GM06990 (cell line): ENCODE data around the gene RABL2B.

Source experiments
- DNase-seq: peaks from one replicate; pipeline ENCODE4 v3.0.0-alpha.2; 2011; ENCODE audit not compliant: insufficient read length; ENCODE audit errors: extremely low read depth
- H3K27me3 ChIP-seq: replicated peaks from 2 replicates; pipeline ENCODE4 v1.6.0; 2011; ENCODE audit warnings: low read length; ENCODE audit not compliant: control insufficient read depth, insufficient read depth
- H3K36me3 ChIP-seq: 2 replicates; pipeline ENCODE4 v1.5.1; 2011; ENCODE audit warnings: low read length; ENCODE audit not compliant: control insufficient read depth, insufficient read depth
- H3K4me3 ChIP-seq: replicated peaks from 2 replicates; pipeline ENCODE4 v1.5.1; 2011; ENCODE audit warnings: low read depth, mild to moderate bottlenecking, control low read depth, low read length
- TF ChIP-seq, protein P1 (sequence below): IDR thresholded peaks from 2 replicates; pipeline ENCODE4 v1.5.1; 2011; ENCODE audit warnings: low read length, control low read depth, mild to moderate bottlenecking, inconsistent platforms; ENCODE audit not compliant: insufficient read depth, poor library complexity, severe bottlenecking

Gene RABL2B

GRCh38 chr22:50721257-50721844 is 62.1 kb downstream of the RABL2B start:
- DNase-seq: no peak
- TF ChIP-seq, protein P1, sequence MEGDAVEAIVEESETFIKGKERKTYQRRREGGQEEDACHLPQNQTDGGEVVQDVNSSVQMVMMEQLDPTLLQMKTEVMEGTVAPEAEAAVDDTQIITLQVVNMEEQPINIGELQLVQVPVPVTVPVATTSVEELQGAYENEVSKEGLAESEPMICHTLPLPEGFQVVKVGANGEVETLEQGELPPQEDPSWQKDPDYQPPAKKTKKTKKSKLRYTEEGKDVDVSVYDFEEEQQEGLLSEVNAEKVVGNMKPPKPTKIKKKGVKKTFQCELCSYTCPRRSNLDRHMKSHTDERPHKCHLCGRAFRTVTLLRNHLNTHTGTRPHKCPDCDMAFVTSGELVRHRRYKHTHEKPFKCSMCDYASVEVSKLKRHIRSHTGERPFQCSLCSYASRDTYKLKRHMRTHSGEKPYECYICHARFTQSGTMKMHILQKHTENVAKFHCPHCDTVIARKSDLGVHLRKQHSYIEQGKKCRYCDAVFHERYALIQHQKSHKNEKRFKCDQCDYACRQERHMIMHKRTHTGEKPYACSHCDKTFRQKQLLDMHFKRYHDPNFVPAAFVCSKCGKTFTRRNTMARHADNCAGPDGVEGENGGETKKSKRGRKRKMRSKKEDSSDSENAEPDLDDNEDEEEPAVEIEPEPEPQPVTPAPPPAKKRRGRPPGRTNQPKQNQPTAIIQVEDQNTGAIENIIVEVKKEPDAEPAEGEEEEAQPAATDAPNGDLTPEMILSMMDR: no peak
- no peaks in the 10 kb centered on the region; the same call in 1 of the 2 replicates for H3K27me3 ChIP-seq
- no peaks in the 10 kb centered on the region for H3K36me3 ChIP-seq
- H3K4me3 ChIP-seq: no peak overlapping the region

DNA sequence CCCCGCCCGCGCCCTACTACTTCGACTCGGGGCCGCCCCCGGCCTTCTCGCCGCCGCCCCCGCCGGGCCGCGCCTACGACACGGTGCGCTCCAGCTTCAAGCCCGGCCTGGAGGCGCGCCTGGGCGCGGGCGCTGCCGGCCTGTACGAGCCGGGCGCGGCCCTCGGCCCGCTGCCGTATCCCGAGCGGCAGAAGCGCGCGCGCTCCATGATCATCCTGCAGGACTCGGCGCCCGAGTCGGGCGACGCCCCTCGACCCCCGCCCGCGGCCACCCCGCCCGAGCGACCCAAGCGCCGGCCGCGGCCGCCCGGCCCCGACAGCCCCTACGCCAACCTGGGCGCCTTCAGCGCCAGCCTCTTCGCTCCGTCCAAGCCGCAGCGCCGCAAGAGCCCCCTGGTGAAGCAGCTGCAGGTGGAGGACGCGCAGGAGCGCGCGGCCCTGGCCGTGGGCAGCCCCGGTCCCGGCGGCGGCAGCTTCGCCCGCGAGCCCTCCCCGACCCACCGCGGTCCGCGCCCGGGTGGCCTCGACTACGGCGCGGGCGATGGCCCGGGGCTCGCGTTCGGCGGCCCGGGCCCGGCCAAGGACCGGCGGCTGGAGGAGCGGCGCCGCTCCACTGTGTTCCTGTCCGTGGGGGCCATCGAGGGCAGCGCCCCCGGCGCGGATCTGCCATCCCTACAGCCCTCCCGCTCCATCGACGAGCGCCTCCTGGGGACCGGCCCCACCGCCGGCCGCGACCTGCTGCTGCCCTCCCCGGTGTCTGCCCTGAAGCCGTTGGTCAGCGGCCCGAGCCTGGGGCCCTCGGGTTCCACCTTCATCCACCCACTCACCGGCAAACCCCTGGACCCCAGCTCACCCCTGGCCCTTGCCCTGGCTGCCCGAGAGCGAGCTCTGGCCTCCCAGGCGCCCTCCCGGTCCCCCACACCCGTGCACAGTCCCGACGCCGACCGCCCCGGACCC is 62.9 kb downstream of the RABL2B start:
- DNase-seq: no peak
- Histone ChIP-seq H3K36me3 (no peaks in the 10 kb centered on the region), H3K27me3 (no peaks in the 10 kb centered on the region; the same call in 1 of the 2 replicates), H3K4me3 (no peak overlapping the region)
- TF ChIP-seq, protein P1: no peak

GRCh38 chr22:50719814-50720300 is 63.6 kb downstream of the RABL2B start:
- Histone ChIP-seq H3K36me3 (no peaks in the 10 kb centered on the region), H3K27me3 (no peaks in the 10 kb centered on the region; the same call in 1 of the 2 replicates), H3K4me3 (no peak overlapping the region)
- no peak for DNase-seq
- TF ChIP-seq, protein P1: no peak

GRCh38 chr22:50718352-50718709 is 65.1 kb downstream of the RABL2B start:
- no peaks in the 10 kb centered on the region for H3K36me3 ChIP-seq
- no peaks in the 10 kb centered on the region; the same call in 1 of the 2 replicates for H3K27me3 ChIP-seq
- DNase-seq: no peak
- TF ChIP-seq, protein P1: no peak
- no peak overlapping the region for H3K4me3 ChIP-seq

DNA sequence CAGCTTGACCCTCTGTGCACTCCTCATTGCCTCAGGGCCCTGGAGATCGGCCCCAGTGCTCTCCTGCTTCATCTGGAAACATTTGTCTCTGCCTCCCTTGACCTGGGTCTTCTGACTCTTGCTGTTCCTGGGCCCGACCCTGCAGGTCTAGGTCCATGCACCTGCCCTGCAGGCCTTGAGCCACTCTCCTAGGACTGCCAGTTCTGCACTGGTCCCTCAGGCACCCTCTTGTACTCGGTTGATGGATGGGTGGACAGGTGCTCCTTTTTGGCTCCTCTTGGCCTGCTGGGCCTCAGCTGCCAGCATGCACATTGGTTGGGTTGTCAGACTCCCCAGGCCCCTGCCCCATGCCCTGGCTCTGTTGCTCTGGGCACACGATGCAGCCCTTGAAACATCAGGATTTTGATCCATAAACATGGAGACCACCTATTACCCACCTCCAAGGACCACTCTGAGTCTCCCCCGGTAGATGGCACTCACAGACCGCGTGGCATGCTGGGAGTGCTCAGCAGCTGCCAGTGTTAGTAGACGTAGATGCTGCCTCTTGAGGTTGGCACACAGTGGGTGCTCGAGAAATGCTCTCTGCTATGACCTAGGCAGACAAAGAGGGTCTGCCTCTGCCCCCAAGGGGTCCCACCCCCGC is 65.6 kb downstream of the RABL2B start:
- DNase-seq: no peak
- Histone ChIP-seq H3K36me3 (no peaks in the 10 kb centered on the region), H3K4me3 (no peak overlapping the region), H3K27me3 (no peaks in the 10 kb centered on the region; the same call in 1 of the 2 replicates)
- TF ChIP-seq, protein P1: no peak
